ENCODE data around the gene EPHB1. TPM values are rescaled to one million over a fixed set of nuclear protein-coding genes. Genes with fewer than 3 reads are reported as not detected.

Gene EPHB1
- total RNA-seq, 1 experiment from 2014 or later, result 7.0 TPM

- no peak for TF ChIP-seq MLX (CRISPR knock-in tag; IDR thresholded peaks at IDR 0.05)
- TF ChIP-seq ELF4 (CRISPR knock-in tag; IDR thresholded peaks at IDR 0.05; ENCODE audit: low read depth), result no peak
- no peak for TF ChIP-seq ARID4B (CRISPR knock-in tag; IDR thresholded peaks at IDR 0.05; ENCODE audit: borderline replicate concordance)
- no peak for TF ChIP-seq ZNF396 (CRISPR knock-in tag; IDR thresholded peaks at IDR 0.05; ENCODE audit: borderline replicate concordance)
- no peak for TF ChIP-seq USF1 (CRISPR knock-in tag; IDR thresholded peaks at IDR 0.05)
- no peak for TF ChIP-seq GABPB1 (CRISPR knock-in tag; IDR thresholded peaks at IDR 0.05)
- TF ChIP-seq ZNF263 (CRISPR knock-in tag; IDR thresholded peaks at IDR 0.05; ENCODE audit: low read depth), result no peak
- no peak for TF ChIP-seq AR (CRISPR knock-in tag; IDR thresholded peaks at IDR 0.05)
- TF ChIP-seq ATF6 (CRISPR knock-in tag; IDR thresholded peaks at IDR 0.05), result no peak
Observed at GRCh38 chr3:134916276-134916961, 121.4 kb downstream of the EPHB1 start (continued).

- peaks cover 3% of the 10 kb centered on the region for H3K27me3 Mint-ChIP-seq (ENCODE audit: low read depth)
- ChIA-PET POLR2A (no interaction called here), CTCF (no interaction called here)
- ATAC-seq (no peak), DNase-seq (ENCODE audit: low spot score) (no peak)
- H3K36me3 Mint-ChIP-seq, result peaks cover 3% of the 10 kb centered on the region; the same call in 1 of the 2 replicates
- H3K4me3 Mint-ChIP-seq, result no peak overlapping the region
- H3K27ac Mint-ChIP-seq, result no peak overlapping the region
- H3K9me3 Mint-ChIP-seq, result peaks cover 10% of the 10 kb centered on the region
- peaks cover 7% of the 10 kb centered on the region; the same call in 1 of the 2 replicates for H3K4me1 Mint-ChIP-seq
- TF ChIP-seq KAT7 (CRISPR knock-in tag; IDR thresholded peaks at IDR 0.05; ENCODE audit: borderline replicate concordance), result no peak
- no peak for TF ChIP-seq ZNF281 (CRISPR knock-in tag; IDR thresholded peaks at IDR 0.05)
- TF ChIP-seq AFF4 (CRISPR knock-in tag; IDR thresholded peaks at IDR 0.05; ENCODE audit: borderline replicate concordance), result no peak
- TF ChIP-seq ZNF512 (CRISPR knock-in tag; IDR thresholded peaks at IDR 0.05; ENCODE audit: borderline replicate concordance), result no peak
Observed at GRCh38 chr3:134917631-134918030, 122.6 kb downstream of the EPHB1 start.
